Colon (tissue), 2 donors: Measurements from ENCODE around the gene DOCK3.
"Not testable (repeated sequence)": the region's sequence is repeated elsewhere in the genome, so short reads cannot be mapped to it uniquely, and the experiment has no call there.

Source experiments
- FAIRE-seq: peaks from 2 replicates; lab custom pipeline; 2012; peaks lifted over from hg19 to GRCh38; lab: Jason Lieb, UNC
- donor health status: control.
- donor health status: control.

The DOCK3 gene

GRCh38 chr3:50687127-50687751 is 12.5 kb downstream of the DOCK3 start:
- no peak for FAIRE-seq

GRCh38 chr3:50687916-50688315 is 13.2 kb downstream of the DOCK3 start:
- no peak for FAIRE-seq

- not testable (repeated sequence) for FAIRE-seq
Measured at GRCh38 chr3:50688602-50689001, 13.9 kb downstream of the DOCK3 start.

GRCh38 chr3:50689558-50689957 is 14.8 kb downstream of the DOCK3 start:
- no peak for FAIRE-seq

- no peak for FAIRE-seq
Measured at GRCh38 chr3:50695031-50695430, 20.3 kb downstream of the DOCK3 start.

GRCh38 chr3:50696276-50696675 is 21.5 kb downstream of the DOCK3 start:
- no peak for FAIRE-seq

GRCh38 chr3:50698269-50698668 is 23.5 kb downstream of the DOCK3 start:
- peak; percentile 21 for FAIRE-seq

GRCh38 chr3:50708620-50709019 is 33.9 kb downstream of the DOCK3 start:
- FAIRE-seq, result no peak

- no peak for FAIRE-seq
Measured at GRCh38 chr3:50714946-50715345, 40.2 kb downstream of the DOCK3 start.

- no peak for FAIRE-seq
Measured at GRCh38 chr3:50724831-50725230, 50.1 kb downstream of the DOCK3 start.

- no peak for FAIRE-seq
Measured at GRCh38 chr3:50734985-50735384, 60.3 kb downstream of the DOCK3 start.

- FAIRE-seq, result no peak
Measured at GRCh38 chr3:50737193-50737905, 62.6 kb downstream of the DOCK3 start.

GRCh38 chr3:50737906-50738598 is 63.3 kb downstream of the DOCK3 start:
- FAIRE-seq, result no peak

GRCh38 chr3:50743643-50744042 is 68.9 kb downstream of the DOCK3 start:
- FAIRE-seq, result no peak

GRCh38 chr3:50749822-50750221 is 75.1 kb downstream of the DOCK3 start:
- no peak for FAIRE-seq

- FAIRE-seq, result no peak
Measured at GRCh38 chr3:50759015-50759414, 84.3 kb downstream of the DOCK3 start.

GRCh38 chr3:50777680-50778079 is 103.0 kb downstream of the DOCK3 start:
- FAIRE-seq, result no peak

GRCh38 chr3:50781766-50782165 is 107.0 kb downstream of the DOCK3 start:
- not testable (repeated sequence) for FAIRE-seq

GRCh38 chr3:50786631-50787030 is 111.9 kb downstream of the DOCK3 start:
- FAIRE-seq, result no peak

- FAIRE-seq, result not testable (repeated sequence)
Measured at GRCh38 chr3:50790894-50791293, 116.2 kb downstream of the DOCK3 start.

- FAIRE-seq, result no peak
Measured at GRCh38 chr3:50792568-50792967, 117.8 kb downstream of the DOCK3 start.

GRCh38 chr3:50803805-50804204 is 129.1 kb downstream of the DOCK3 start:
- FAIRE-seq, result not testable (repeated sequence)

GRCh38 chr3:50804376-50804775 is 129.6 kb downstream of the DOCK3 start:
- FAIRE-seq, result not testable (repeated sequence)
